DMS53 treated with DMSO at 0.1 percent for 48 hours (cell line): ENCODE data around the gene HAUS7.

ENCODE experiments used
- DNase-seq: peaks from one replicate; lab custom pipeline; 2025; ENCODE audit not compliant: unreplicated experiment; lab: John Stamatoyannopoulos, UW

The HAUS7 gene

DNA sequence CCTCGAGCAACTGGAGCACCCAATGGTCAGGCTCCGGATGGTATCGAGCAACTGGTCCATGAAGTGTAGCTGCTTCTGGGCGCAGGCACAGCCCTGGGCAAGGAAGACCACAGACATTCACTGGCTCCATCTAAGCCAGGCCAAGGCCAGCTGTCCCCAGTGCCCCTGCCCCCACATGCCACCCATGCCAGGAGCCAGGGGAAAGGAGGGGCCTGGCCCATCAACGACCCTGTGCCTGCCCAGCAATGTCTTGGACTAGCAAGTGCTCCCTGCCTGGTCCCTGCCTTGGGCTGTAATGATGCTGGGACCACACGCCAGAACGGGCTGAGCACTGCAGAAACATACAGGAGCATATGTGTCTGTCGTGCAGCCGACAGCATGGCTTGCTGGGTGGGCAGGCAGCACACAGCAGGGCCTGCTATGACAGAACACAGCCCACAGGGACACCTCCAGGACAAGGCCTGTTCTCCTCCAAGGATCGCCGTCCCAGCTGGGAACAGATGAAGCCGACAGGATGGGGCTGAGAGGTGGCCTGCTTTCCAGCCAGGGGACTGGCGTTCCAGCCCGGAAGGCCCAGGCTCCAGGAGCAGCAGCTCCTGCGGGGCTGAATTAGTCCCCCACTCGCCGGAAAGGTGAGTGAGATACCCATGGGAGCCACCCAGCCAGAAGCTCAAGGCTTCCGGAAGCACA is 13.1 kb downstream of the HAUS7 start:
- no peak for DNase-seq

DNA sequence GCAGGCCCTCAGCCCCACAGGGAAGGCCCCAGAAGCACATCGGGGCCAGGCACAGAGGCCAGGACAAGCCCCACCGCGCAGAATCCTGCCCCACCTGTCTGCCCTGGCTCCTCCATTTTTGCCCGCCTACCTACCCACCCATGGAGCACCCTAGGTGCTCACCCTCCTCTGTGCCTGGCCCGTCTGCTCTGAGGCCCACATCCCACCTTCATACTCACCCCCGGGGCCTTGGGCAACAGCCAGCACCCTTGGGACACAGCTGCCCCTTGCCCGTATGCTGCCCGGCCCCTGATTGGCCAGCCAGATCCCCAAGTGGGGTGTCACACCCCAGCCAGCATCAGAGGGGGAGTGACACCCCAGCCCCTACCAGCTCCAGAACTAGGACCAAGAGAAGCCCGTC is 13.7 kb downstream of the HAUS7 start:
- no peak for DNase-seq

DNA sequence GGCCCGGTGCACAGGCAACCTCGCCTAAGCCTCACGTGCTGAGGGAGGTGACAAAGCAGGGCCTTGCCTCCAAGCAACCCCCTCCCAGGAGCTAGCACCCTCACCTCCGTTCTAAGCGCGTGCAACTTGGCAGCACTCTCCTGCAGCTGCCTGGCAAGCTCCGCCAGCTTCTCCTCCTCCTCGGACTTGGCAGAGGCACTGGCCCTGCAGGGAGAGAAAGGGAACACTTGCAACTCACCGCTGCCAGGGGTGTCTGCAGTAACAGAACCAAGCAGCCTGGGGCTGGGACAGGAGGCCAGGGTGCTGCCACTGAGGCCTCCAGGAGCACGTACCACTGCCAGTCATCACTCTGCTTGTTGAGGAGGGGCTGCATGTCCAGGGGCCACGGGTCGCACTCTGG is 14.2 kb downstream of the HAUS7 start:
- no peak for DNase-seq

DNA sequence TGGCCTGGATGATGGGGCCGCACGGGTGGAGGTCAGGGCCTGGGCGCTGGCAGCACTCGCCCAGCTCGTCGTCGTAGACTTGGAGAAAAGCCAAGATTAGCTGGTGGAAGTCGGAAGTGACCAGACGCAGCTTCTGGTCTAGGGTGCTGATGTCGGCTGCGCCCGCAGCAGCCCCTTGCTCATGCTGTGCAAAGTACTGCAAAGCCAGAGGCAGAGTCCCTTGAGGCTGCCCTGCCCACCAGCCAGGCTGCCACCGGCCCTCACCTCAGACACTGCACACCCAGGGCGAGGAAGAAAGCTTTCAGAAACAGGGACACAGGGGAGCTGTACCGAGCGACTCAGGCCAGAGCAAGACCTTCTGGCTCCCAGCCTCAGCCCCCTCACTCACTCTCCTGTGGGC is 14.8 kb downstream of the HAUS7 start:
- no peak for DNase-seq

DNA sequence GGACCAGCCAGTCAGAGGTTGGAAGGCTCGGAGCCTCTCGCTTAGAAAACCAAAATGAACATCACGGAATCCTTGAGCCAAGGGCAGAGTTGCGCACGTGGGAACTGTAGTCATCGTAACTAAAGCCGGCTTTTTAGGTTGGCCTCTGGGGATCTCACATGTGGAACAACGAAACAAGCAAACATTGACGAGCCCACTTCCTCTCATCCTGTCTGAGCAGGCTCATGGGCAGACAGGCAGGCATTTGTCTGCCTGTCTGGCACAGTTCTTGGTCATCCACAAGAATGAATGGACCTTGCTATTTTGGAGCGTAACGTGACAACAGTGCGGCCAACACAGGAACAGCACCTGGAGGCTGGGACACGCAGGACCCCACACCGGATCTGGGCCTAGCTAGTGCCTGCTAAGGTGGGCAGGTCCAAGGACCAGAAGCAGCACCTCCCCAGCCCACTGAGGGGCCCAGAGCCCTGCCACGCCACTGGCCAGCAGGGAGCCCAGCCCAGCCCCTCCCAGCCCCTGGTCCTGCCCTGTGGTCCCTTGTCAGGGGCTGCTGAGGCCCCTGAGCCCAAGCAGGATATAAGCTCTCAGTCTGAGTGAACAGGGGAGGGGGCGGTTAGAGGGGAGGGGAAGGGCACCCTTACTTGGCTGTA is 15.3 kb downstream of the HAUS7 start:
- DNase-seq: no peak

DNA sequence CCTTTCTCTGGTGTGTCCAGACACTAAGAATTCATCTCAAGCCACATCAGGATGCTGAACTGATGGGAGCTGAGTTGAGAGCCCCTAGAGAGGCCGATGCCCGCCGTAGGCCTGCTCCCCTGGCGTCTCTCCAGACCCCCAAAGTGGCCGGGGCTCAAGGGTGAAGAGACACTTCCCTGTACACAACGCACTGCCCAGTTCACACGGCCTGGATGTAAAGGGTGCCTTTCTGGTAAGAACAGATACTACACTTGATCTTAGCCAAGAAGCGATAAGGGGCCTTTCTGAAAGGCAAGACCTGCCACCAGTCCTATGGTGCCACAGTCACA is 19.5 kb downstream of the HAUS7 start:
- no peak for DNase-seq

DNA sequence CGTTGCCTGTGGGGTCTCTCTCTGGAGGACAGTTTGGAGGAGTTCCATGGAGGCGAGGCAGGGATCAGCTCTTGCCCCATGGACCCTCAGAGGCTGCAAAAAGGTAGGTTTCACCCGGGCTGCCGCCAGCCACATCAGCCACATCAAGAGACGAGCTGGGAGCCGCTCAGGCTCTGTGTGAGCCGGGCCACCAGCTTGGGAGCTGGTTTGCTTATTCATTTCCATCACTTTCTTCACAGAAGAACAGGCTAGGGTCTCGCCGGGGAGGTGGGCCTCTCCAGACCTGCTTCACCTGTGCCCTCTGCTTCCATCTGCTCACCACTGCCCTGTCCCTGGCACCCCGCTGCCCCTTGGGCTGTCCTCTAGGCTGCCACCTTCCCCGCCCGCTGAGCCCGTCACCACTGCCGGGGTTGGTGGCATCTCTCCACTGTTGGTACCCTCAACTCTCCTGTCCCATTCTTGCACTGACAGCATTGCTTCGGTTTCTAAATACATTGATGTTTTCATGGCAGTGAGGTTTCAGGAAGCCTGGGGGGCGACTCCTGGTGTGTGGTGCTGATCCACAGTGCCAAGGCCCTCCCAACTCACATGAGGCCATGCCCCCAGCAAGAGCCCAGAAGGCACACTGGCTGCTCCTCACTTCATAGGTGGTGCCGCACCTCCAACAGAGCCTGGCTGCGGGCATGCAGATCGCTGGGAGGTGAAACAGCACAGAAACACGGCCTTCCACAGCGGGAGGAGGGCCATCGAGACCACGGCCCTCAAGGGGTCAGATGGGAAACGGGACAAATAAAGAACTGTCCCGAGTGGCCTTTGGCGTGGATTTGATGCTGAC is 20.0 kb downstream of the HAUS7 start:
- no peak for DNase-seq

DNA sequence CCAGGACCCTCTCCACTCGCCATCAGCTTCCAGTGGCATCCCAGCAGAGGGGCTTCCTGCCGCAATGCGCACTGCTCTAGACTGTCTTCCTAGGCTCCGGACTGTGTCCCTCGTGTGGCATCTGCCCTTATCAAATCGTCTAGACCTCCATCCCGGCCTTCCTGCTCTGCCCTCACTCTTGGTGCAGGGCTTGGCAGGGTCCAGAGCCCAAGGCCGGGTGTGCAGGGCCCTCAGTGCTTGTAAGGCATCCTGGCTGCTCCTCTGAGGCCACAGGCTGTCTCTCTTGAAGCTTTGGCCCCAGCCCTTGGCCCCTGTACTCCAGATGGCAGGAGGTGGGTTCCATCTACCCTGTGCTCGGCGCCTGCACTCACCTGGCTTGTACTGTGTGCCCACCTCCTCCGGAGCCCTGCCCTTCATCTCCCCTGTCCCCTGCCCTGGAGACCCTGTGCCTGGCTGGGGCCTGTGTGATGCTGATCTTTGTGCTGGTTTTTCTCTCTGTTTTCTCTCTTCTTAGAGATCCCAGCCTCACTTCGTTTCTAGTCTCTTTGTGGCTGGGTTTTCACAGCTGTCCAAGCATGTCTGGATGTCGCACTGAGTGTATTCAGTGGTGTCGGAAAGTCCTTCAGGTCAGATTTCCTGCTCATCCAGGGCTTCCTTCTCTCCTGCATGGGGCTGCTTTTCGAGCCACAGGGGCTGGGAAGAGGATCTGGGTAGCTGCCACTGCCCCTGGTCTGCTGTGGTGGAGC is 20.8 kb downstream of the HAUS7 start:
- no peak for DNase-seq

DNA sequence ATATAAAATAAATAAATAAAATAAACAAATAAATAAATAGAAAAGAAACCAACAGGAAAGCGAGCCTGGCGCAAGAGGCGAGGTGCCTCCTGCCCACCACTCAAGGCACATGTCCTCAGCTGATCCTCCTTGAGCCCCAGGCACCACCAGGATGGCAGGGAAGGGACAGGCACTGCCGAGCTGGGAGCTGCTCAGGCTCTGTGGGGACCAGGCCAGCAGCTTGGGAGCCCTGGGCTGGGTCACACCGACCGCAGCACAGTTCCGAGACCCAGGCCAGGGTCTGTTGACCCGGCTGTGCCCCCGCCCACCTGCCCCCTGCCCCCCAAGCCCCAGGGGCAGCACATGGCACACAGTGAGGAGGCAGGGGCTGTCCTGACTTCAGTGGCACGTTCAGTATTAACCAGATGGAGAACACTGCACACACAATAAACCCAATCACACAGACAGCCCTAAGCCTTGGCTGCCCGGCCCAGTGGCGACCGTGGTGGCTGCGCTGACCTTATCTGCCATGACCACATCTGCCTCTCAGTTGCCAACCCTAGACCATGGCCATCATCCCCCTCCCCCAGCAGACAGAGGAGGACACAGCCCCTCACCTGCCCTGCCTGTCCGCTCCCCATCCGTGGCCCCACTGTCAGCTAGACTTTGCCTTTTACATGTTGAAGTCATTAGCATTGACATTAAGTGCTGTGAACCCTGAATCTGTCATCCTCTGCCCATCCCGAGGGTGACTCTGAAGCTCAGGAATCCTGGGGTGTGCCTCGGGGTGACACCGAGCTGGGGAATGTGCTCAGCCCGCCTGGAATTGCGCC is 21.6 kb downstream of the HAUS7 start:
- DNase-seq: no peak

DNA sequence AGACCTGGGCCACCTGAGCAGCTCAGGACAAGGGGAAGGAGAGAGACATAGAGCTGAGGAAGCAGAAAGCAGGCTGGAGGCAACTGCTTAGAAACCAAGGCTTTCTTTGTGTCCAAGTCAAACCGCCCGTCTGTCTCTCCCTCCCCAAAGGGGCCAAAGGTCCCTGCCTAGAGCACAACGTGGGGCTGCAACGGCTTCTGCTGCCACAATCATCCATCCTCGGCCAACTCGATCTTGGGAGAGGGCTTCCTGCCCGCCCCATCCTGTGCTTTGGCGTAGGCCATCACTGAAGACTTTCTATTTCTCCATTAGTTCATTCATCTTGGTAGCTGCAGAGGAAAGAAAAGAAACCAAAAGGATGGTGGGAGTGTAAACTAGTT is 22.8 kb downstream of the HAUS7 start:
- DNase-seq: no peak

DNA sequence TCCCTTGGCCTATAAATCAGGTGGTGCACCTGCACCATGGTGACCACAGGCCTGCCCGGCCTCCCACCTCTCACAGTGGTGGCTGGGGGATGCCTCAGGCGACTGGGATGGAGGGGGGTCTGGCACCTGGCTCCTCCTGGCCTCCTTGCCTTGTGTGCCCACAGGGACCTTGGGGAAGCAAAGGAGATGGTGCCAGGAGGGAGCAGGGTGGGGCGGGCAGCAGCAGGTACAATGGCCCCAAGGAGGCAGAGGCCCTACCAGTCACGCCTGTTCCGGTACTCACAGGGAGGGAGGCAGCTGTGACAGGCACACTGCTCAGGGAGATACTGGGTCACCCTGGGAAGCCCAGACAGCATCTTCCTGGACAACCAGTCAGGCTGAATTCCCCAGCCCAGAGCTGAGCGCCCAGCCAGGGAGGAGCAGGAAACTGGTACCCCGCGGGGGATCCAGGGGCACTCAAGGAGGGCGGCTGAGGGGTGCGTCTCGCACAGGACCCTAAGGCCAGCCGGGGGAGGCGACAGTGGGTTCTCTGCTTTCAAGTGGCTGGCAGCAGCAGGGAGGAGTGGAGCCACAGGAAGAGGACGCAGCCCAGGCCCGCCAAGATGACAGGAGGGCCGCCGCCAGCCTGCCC is 23.3 kb downstream of the HAUS7 start:
- no peak for DNase-seq

DNA sequence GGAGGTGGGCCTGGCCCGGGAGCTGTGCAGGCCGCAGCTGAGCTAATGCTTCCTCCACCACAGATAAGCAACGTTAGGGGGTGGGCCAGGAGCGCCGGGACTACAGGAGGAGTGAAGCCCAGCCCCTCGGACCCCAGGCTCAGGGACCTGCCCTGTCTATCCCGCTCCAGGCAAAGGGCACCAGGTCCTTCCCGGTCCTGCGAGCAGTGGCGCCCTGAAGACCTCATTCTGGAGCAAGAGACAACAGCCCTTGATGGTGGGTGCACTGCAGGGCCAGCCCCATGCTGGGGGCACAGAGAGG is 23.8 kb downstream of the HAUS7 start:
- no peak for DNase-seq

DNA sequence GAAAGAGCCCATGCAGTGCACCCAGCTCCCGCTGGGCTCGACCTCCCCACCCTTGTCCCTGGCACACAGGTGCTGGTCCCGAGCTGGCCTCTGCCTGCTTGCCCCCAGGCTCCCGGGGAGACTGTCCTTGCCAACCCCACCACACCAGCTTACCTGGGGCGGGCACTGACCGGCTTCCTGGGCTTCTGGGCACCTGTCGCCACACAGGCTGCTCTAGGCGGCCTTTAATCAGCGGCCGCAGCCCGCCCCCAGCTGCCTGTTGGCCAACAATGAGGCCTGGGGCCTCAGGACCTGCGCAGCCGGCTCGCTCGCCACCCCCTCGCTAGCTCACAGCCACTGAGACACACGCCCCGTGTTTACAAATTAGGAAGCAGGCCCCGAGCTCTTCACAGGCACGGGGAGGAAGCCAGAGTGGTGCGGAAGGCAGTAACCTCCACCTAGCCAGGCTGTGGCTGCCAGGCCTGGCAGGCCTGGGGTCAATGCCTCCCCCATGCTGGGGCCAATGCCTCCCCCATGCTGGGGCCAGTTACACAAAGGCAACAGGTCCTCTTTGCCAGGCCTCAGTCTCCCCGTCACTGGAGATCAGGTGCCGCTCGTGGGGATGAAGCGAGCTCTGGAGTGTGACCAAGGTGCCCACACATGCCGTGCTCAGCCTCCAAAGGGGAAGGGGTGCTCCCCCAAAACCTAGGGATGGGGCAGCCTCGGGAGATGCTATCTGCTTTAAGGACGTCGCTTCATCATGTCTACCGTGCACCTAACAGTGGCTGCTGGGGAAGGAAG is 24.3 kb downstream of the HAUS7 start, which contains the start of gene TREX2:
TREX2 (minus strand) TSS at position 201 of the 780 bp plus-strand sequence. CDS start 626 bp downstream, outside the sequence.
- no peak for DNase-seq

DNA sequence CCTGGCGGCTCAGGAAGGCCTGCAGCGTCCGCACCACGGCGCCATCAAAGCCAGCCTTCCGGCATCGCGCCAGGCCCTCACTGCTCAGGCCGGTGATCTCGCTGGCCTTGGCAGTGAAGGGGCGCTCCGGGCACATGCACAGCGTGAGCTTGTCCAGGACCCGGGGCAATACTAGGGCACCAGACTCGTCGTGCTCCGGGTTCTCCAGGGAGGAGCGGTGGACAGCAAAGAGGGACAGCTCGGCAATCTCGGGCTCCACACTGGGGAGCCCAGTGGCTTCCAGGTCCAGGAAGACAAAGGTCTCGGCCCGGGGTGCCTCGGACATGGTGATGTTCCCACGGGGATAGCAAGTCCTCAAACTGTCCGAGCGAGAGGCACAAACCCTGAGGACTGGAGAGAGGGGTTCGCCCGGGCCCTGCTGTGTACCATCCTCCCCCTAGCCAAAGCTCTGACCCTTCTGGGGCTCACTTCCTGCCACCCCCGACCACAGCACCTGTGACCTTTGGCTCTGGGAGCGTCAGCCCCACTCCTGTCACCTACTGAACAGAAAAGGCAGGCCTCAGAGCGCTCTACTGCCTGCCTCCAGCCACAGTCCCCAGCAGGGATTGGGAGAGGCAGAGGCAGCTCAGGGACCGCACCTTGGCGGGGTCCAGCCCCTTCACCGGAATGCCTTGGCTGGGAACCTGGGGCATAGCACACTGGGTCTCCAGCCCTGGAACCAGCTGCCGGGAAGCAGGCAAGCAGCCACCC is 25.1 kb downstream of the HAUS7 start:
- DNase-seq: no peak

DNA sequence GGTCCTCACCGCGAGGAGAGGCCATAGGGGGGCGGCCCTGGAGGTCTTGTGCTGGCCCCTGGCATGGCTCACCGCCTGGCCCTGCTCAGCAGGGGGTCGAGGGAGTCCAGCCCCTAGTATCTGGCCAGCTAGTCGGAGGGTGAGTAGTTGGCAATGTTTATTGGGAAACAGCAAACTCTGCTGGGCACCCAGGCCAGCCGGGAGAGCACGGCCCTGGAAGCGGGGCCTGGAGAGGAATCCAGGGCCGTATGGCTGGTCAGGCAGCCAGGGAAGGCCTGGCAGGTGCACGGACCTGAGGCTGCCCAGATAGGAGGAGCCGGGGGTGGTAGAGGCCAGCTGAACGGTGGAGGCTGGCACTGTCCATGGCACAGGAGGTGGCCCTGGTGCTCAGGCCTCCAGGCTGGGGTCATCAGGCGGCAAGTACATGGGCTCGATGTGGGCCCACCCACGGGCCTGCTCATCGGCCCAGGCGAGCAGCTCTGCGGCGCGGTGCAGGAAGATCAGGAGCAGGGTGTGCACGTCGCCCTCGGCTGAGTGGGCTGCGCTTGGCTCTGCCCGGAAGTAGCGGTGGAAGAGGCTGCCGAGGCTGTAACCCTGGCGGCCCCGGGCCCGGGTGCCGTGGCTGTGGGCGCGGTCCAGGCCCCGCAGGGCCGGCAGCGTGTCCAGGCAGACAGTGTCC is 25.9 kb downstream of the HAUS7 start:
- DNase-seq: no peak

DNA sequence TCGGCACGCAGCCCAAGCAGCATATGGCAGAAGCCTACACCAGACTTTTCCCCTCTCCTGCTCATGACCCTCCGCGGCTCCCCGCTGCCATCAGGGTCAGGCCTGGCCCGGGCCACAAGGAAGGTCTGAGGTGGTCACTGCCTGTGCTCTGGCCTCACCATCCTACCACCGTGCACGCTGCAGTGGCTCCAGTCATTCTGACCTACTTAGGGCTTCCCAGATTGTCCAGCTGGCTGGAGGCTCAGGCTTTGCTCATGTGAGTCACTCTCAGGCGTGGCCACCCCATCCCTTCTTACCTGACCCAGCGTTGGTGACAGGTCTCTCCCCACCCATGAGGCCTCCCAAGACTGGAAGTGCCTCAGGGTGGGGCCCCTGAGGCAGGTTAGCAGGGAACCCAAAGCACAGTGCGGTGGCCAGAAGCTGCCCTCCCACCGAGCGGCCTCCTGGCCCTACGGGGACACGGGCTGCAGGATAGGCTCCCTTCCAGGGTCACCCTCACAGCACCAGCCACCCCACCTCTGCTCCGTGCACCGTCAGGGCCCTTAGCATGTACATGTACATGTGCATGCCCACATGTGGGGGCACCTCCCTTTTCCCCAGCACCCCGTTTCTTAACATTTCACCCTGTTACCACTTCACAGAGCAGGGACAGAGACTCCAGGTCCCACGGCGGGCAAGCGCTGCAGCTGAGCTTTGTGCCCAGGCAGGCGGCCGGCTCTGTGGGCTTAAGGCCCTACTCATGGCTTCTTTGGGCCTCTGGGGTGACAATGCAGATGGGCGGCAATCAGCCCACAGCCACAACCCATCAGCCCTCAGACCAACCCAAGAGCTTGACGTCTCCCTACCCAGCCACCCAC is 26.7 kb downstream of the HAUS7 start:
- no peak for DNase-seq

DNA sequence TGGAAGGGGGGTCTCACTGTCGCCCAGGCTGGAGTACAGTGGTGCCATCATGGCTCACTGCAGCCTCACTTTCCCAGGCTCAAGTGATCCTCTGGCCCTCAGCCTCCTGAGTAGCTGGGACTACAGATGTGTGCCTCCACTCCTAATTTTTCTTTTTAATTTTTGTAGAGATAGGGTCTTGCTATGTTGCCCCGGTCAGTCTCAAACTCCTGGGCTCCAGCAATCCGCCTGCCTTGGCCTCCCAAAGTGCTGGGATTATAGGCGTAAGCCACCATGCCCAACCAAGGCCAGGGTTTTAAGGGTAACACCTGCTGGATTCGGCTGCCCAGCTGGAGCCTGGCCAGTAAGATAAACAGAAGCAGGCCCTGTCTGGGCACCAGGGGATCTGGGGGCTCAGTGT is 27.9 kb downstream of the HAUS7 start:
- DNase-seq: no peak
